Measurements from ENCODE around the gene CEP76.

DNA sequence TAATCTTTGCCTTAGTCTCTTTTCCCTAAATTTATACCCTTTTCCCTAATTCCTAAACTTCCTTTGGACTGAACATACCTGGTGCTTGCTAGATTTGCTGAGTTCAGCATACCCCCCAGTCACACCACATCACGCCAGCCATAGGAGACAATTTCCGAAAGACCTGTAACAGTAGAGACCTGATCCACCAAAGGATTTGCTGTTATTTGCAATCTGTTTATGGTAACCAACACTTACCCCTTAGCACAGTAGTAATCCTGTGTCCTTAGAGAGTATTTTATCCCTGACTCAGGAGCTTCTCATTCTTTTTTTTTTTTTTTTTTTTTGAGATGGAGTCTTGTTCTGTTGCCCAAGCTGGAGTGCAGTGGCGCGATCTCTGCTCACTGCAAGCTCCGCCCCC, 8.9 kb upstream of the CEP76 start:
- TF ChIP-seq RAD21 (conservative IDR thresholded peaks at IDR 0.05) (no peak), EZH2 (IDR thresholded peaks at IDR 0.05; ENCODE audit: borderline replicate concordance, insufficient read depth, low read length, poor library complexity, severe bottlenecking) (no peak), POLR2AphosphoS5 (IDR thresholded peaks at IDR 0.05) (no peak), SMC3 (conservative IDR thresholded peaks at IDR 0.05; ENCODE audit: poor library complexity) (no peak)
- TF ChIP-seq, protein P1, sequence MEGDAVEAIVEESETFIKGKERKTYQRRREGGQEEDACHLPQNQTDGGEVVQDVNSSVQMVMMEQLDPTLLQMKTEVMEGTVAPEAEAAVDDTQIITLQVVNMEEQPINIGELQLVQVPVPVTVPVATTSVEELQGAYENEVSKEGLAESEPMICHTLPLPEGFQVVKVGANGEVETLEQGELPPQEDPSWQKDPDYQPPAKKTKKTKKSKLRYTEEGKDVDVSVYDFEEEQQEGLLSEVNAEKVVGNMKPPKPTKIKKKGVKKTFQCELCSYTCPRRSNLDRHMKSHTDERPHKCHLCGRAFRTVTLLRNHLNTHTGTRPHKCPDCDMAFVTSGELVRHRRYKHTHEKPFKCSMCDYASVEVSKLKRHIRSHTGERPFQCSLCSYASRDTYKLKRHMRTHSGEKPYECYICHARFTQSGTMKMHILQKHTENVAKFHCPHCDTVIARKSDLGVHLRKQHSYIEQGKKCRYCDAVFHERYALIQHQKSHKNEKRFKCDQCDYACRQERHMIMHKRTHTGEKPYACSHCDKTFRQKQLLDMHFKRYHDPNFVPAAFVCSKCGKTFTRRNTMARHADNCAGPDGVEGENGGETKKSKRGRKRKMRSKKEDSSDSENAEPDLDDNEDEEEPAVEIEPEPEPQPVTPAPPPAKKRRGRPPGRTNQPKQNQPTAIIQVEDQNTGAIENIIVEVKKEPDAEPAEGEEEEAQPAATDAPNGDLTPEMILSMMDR (IDR thresholded peaks at IDR 0.05; ENCODE audit: poor library complexity, severe bottlenecking) = no peak
- TF ChIP-seq, protein P2, sequence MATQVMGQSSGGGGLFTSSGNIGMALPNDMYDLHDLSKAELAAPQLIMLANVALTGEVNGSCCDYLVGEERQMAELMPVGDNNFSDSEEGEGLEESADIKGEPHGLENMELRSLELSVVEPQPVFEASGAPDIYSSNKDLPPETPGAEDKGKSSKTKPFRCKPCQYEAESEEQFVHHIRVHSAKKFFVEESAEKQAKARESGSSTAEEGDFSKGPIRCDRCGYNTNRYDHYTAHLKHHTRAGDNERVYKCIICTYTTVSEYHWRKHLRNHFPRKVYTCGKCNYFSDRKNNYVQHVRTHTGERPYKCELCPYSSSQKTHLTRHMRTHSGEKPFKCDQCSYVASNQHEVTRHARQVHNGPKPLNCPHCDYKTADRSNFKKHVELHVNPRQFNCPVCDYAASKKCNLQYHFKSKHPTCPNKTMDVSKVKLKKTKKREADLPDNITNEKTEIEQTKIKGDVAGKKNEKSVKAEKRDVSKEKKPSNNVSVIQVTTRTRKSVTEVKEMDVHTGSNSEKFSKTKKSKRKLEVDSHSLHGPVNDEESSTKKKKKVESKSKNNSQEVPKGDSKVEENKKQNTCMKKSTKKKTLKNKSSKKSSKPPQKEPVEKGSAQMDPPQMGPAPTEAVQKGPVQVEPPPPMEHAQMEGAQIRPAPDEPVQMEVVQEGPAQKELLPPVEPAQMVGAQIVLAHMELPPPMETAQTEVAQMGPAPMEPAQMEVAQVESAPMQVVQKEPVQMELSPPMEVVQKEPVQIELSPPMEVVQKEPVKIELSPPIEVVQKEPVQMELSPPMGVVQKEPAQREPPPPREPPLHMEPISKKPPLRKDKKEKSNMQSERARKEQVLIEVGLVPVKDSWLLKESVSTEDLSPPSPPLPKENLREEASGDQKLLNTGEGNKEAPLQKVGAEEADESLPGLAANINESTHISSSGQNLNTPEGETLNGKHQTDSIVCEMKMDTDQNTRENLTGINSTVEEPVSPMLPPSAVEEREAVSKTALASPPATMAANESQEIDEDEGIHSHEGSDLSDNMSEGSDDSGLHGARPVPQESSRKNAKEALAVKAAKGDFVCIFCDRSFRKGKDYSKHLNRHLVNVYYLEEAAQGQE (IDR thresholded peaks at IDR 0.05; ENCODE audit: borderline replicate concordance) = no peak

Measured in neural cell (in vitro differentiated cells).